ENCODE measurements around the gene RGCC. TPM values are rescaled to one million over a fixed set of nuclear protein-coding genes. Genes with fewer than 3 reads are reported as not detected.

Gene RGCC
- total and polyA plus RNA-seq, 5 donors from 2014 or later = 101 to 370 (median 140) TPM

GRCh38 chr13:41516760-41517159, 59.4 kb downstream of the RGCC start:
- H3K4me3 ChIP-seq (ENCODE audit: low read depth, low read length) = no peak overlapping the region
- Mint-ChIP-seq H3K4me1 (peaks cover 0 to 3% (median 0%) of the 10 kb centered on the region in 4 donors), H3K27ac (peak overlapping the region in 1 of 3 donors; percentile 61), H3K36me3 (no peaks in the 10 kb centered on the region), H3K27me3 (no peaks in the 10 kb centered on the region), H3K9me3 (peaks cover 0 to 2% (median 0%) of the 10 kb centered on the region in 7 donors), H3K4me3 (no peak overlapping the region)
- DNase-seq = no peak
- H3K27ac ChIP-seq (ENCODE audit: insufficient read depth, low read length, poor library complexity, severe bottlenecking) = no peak overlapping the region
- H3K4me1 ChIP-seq (ENCODE audit: control insufficient read depth, insufficient read depth, low read length, poor library complexity, severe bottlenecking) = no peaks in the 10 kb centered on the region
- no peaks in the 10 kb centered on the region for H3K9me3 ChIP-seq (ENCODE audit: control insufficient read depth in 2 of 2, low read length in 2 of 2)
- H3K36me3 ChIP-seq (ENCODE audit: control insufficient read depth, insufficient read depth, low read length) = no peaks in the 10 kb centered on the region
- ATAC-seq (ENCODE audit: low read depth in 2 of 2) = no peak
- no peaks in the 10 kb centered on the region for H3K27me3 ChIP-seq (ENCODE audit: control insufficient read depth, insufficient read depth, low read length)

- H3K4me3 Mint-ChIP-seq = no peak overlapping the region
- Histone ChIP-seq H3K9me3 (ENCODE audit: control insufficient read depth in 2 of 2, low read length in 2 of 2) (no peaks in the 10 kb centered on the region), H3K36me3 (ENCODE audit: control insufficient read depth, insufficient read depth, low read length) (no peaks in the 10 kb centered on the region), H3K4me1 (ENCODE audit: control insufficient read depth, insufficient read depth, low read length, poor library complexity, severe bottlenecking) (no peaks in the 10 kb centered on the region), H3K27me3 (ENCODE audit: control insufficient read depth, insufficient read depth, low read length) (no peaks in the 10 kb centered on the region), H3K27ac (ENCODE audit: insufficient read depth, low read length, poor library complexity, severe bottlenecking) (no peak overlapping the region), H3K4me3 (ENCODE audit: low read depth, low read length) (no peak overlapping the region)
- ATAC-seq (ENCODE audit: low read depth in 2 of 2) = no peak
- peaks cover 0 to 1% (median 0%) of the 10 kb centered on the region in 7 donors for H3K9me3 Mint-ChIP-seq
- H3K4me1 Mint-ChIP-seq = peaks cover 0 to 5% (median under 1%) of the 10 kb centered on the region in 4 donors
- no peaks in the 10 kb centered on the region for H3K27me3 Mint-ChIP-seq
- H3K27ac Mint-ChIP-seq = no peak overlapping the region
- no peaks in the 10 kb centered on the region for H3K36me3 Mint-ChIP-seq
- no peak for DNase-seq
Measured at GRCh38 chr13:41520016-41520659, 62.8 kb downstream of the RGCC start.

Other genes with a start within 250 kb of the RGCC start
- 22.2 TPM for gene MTRF1, start 194.0 kb upstream of the RGCC start, total RNA-seq
- gene MTRF1, start 194.0 kb upstream of the RGCC start, polyA plus RNA-seq = 10 to 100 TPM in 3 of 4 donors, 1 to 10 TPM in 1; 7.3 to 14.2 (median 12.3) TPM
- gene NAA16, start 146.3 kb upstream of the RGCC start, total RNA-seq = 65.8 TPM
- gene NAA16, start 146.3 kb upstream of the RGCC start, polyA plus RNA-seq = 10 to 100 TPM in 3 of 4 donors, 1 to 10 TPM in 1; 9.4 to 16.1 (median 14.7) TPM